ENCODE measurements around the gene IL22.

- TF ChIP-seq POLR2A (IDR thresholded peaks at IDR 0.05): no peak
- no peak for TF ChIP-seq CTCF (IDR thresholded peaks at IDR 0.05)
- TF ChIP-seq POLR2AphosphoS5 (IDR thresholded peaks at IDR 0.05): no peak
Measured at GRCh38 chr12:68268967-68269366, 15.6 kb upstream of the IL22 start.

Measured in prostate gland (tissue), 2 donors.